Activated CD8-positive, alpha-beta memory T cell treated with anti-CD3 and anti-CD28 coated beads for 24 hours (primary cell): ENCODE data around the gene ADD1.

Source experiments
- DNase-seq: peaks from one replicate; pipeline ENCODE4 v3.0.0-alpha.2; 2020

The ADD1 gene, protein sequence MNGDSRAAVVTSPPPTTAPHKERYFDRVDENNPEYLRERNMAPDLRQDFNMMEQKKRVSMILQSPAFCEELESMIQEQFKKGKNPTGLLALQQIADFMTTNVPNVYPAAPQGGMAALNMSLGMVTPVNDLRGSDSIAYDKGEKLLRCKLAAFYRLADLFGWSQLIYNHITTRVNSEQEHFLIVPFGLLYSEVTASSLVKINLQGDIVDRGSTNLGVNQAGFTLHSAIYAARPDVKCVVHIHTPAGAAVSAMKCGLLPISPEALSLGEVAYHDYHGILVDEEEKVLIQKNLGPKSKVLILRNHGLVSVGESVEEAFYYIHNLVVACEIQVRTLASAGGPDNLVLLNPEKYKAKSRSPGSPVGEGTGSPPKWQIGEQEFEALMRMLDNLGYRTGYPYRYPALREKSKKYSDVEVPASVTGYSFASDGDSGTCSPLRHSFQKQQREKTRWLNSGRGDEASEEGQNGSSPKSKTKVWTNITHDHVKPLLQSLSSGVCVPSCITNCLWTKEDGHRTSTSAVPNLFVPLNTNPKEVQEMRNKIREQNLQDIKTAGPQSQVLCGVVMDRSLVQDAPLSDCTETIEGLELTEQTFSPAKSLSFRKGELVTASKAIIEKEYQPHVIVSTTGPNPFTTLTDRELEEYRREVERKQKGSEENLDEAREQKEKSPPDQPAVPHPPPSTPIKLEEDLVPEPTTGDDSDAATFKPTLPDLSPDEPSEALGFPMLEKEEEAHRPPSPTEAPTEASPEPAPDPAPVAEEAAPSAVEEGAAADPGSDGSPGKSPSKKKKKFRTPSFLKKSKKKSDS

GRCh38 chr4:2843263-2843940 is at the start of gene ADD1:
ADD1 (plus strand) TSS chr4:2843844; CDS start chr4:2875916, 32,072 bp downstream.
- peak; percentile 100 for DNase-seq

GRCh38 chr4:2794486-2795299 is 49.0 kb upstream of the ADD1 start:
- peak; percentile 64 for DNase-seq

GRCh38 chr4:2795300-2795892 is 48.2 kb upstream of the ADD1 start:
- peak; percentile 56 for DNase-seq

- DNase-seq, result peak; percentile 57
Observed at GRCh38 chr4:2795893-2796848, 47.5 kb upstream of the ADD1 start.

- peak; percentile 57 for DNase-seq
Observed at GRCh38 chr4:2796849-2797544, 46.6 kb upstream of the ADD1 start.

DNA sequence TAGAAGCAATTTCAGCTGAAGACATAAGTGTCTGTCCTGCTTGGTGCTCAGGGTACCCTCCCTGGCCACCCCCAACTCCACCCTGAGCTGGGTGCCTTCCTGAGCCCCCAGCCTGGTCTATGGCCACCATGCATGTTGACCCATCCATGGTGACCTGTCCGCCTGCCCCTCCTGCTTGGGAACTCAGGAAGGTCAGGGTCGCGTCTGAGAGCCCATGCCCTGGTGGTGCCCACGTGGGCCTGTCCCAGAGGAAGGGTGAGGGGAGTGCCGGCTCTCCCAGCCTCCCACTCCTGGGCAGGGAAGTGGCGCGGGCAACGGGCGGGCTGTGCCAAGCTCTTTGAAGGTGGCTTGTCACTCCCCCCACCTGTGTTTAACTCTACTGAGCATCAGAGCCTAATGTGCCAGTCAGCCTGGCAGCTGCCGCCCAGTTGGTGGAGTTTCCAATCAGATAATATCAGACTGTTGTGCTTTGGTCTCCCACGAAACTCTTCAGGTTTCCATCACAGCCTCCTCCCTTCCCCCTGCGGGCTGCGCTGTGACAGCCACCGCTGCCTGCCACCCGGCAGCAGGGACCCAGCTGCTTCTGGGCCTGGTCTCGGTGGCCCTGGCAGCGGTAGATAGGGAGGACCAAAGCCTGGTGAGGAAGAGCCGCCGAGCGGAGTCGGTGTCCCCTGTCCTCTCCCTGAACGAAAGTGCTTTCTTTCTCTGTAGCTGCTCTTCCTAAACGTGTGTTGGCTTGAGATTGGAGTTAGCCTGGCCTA is 45.9 kb upstream of the ADD1 start:
- DNase-seq, result peak; percentile 71

DNA sequence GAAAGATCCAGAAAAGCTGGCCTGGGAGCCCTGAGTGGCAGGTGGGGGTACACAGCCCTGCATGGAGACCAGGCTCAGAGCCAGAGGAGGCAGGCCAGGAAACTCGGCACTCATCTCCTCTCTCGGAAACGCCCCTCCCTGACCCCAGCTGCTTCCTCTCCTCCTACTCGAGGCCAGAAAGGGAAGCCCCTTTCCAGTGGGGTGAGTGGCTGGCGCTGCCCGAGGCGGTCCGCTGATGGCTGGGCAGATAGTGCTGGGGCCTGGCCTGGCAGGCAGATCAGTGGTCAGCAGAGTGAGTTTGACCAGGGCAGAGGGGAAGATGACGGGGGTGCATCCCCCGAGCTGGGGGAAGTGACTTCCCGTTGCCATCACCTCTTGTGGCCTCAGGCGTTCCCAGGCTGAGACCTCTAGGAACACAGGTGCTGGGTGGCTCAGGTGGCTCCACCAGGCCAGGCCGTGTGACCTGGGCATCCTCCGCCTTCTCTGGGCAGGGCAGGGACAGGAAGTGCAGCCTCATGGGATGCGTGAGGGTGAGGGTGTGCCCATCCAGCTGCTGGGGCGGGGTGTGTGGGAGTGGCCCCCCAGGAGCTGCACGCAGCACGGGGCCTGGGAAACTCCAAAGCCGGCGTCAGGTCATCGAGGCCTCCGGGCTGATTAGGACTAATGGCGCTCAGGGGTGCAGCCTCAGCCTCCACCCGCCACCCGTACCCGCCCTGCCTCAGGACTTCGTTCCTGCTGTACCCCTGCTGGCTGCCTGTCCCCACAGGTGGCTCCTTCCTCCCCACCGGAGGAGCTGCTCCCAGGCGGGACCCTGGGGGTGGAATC is 45.0 kb upstream of the ADD1 start:
- peak; percentile 79 for DNase-seq

GRCh38 chr4:2799224-2799911 is 44.3 kb upstream of the ADD1 start:
- DNase-seq, result no peak

GRCh38 chr4:2799971-2800690 is 43.5 kb upstream of the ADD1 start:
- DNase-seq, result no peak

- DNase-seq, result no peak
Observed at GRCh38 chr4:2800691-2801596, 42.7 kb upstream of the ADD1 start.

DNA sequence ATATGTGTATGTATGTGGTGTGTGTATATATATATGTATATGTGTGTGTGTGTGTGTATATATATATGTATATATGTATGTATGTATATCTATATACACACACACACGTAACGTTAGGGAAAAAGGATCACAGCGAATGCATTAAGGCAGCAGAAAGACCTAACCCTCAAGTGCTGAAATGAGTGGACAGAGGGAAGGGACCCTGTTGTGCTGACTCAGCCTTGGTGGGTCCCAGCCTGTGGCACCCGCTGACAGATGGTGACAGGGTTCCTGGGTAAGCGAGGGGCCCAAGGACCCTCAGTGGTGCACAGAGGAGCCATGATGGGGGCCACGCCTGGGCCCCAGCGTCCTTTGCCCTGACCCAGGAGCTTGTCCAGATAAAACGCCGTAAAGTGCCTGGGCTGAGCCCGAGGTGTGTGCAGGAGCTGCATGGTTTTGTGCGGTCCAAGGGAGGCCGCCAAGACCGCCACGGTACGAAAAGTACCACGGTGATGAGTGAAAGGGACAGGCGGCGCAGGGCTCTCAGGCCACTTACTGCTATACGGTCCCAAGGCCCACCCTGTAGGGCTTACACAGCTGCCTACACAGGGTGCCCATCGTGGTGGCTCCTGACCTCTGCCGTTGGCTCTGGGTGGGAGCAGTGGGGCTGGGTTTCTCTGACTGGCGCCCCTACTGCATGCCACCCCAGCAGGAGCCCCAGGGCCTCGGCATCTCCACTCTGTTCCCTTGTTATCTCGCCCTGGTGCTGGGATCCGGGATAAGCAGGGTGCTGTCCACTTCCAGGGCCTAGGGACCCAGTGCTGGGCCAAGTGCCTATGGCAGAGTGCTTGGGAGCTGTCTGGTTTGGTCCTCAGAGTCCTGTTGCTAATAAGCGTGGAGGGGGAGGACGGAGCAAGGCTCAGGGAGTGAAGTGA is 40.8 kb upstream of the ADD1 start:
- no peak for DNase-seq

- no peak for DNase-seq
Observed at GRCh38 chr4:2803624-2804448, 39.8 kb upstream of the ADD1 start.

DNA sequence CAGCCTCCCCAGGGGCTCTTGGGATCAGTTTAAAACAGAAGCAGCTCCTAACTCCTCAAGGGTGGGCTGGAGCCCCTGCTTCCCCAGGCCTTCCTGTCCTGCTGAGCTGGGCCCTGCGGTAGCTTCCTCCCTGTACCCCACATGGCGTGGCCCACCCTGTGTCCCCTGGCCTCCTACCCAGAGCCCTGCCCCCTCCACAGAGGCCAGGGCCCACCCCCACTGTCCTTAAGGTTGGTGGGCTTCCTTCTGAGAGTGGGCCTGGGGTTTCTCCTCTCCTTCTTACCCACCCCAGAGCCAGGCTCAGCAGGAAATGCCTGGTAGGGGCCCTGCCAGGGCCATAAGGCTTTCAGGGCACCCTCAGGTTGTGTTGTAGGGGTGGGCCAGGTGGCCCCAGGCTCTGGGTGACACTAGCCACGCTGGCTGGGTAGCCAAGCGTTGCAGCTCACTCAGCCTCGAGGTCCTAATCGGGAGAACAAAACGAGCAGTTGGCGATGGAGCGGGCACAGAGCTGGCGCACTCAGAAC is 39.1 kb upstream of the ADD1 start:
- no peak for DNase-seq

DNA sequence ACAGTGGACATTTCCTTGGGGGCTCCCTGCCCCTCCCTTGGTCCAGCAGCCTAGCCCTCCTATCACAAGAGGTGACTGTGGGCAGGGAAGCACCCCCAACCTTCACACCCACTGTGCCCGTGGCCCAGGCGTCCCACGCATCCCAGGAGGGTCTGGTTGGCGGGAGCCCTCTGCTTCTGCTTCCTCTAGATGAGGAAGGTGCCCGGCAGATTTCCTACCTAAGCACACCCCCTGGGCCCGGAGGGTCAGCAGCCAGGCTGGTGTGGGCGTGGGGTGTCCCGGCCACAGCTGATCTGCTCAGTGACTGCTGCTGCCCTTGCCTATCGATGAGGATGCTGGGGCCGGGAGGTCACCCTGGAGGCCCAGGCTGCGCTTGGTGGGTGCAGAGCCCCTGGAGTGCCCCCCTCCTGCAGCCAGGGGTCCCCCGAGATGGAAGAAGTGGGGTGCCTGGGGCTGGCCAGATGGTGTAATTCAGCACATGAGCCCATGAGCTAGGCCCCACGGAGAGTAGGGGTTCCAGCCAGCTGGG is 38.6 kb upstream of the ADD1 start:
- DNase-seq, result no peak
